Left ventricle myocardium inferior (tissue), 1 donor: ENCODE results near the gene TMTC1. TPM values are rescaled to one million over a fixed set of nuclear protein-coding genes. Genes with fewer than 3 reads are reported as not detected.

ENCODE experiments used
- DNase-seq: peaks from one replicate; pipeline ENCODE4 v3.0.0-alpha.2; 2020
- H3K27ac ChIP-seq: fragments of 200-600 bp; replicated peaks from 2 replicates; pipeline ENCODE4 v1.8.0; 2021
- H3K27me3 ChIP-seq: fragments of 200-600 bp; 2 replicates; pipeline ENCODE4 v1.8.0; 2021; ENCODE audit warnings: low read depth
- H3K36me3 ChIP-seq: fragments of 200-600 bp; 2 replicates; pipeline ENCODE4 v1.8.0; 2021
- H3K4me1 ChIP-seq: fragments of 200-600 bp; 2 replicates; pipeline ENCODE4 v1.8.0; 2021
- H3K4me3 ChIP-seq: fragments of 200-600 bp; 2 replicates; pipeline ENCODE4 v1.8.0; 2021; ENCODE audit warnings: mild to moderate bottlenecking, moderate library complexity
- H3K9me3 ChIP-seq: fragments of 200-600 bp; replicated peaks from 2 replicates; pipeline ENCODE4 v1.8.0; 2021
- intact Hi-C: fragments of 100-400 bp; cut with micrococcal nuclease; formaldehyde crosslinking; loops from one replicate; pipeline ENCODE4 v1.11.0; 2022
- total RNA-seq: library from RNA; stranded (reverse); fragmentation: NEBNext Ultra II Directional; extraction: Animal tissue kit (Norgen Biotek cat#: 25700); gene quantifications from one replicate; pipeline ENCODE4 v1.2.1, GENCODE V29; 2021
- TF ChIP-seq, protein P1 (sequence below): fragments of 200-600 bp; IDR thresholded peaks from 2 replicates; pipeline ENCODE4 v1.8.0; 2021; ENCODE audit warnings: antibody characterized with exemption, mild to moderate bottlenecking, borderline replicate concordance
- donor health status: DM: no; HTN: yes; CAD: no; lungs with severe emphysema.

TMTC1 gene
- total RNA-seq, 1 donor from 2014 or later, result 38.4 TPM

DNA sequence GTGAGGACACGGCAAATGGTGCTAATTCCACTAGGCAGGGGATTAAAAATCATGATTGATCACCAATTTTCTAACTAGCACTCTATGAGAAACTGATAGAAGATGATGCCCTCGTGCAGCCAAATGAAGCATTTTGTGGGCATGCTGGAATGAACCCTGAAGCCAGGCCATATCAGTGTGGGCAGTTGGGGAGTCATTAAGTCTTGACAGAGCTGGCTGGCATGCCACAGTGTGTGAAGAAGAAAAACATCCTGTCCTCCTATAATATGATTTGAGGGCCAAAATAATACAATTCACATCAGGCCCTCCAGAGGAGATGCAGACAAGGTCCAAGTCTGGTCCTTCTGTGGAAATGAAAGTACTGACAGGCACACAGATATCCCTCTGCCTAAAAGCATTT, 107.1 kb downstream of the TMTC1 start:
- Histone ChIP-seq H3K36me3 (no peaks in the 10 kb centered on the region), H3K4me1 (peaks cover 41% of the 10 kb centered on the region), H3K4me3 (no peak overlapping the region), H3K27me3 (no peaks in the 10 kb centered on the region), H3K9me3 (no peaks in the 10 kb centered on the region), H3K27ac (no peak overlapping the region)
- TF ChIP-seq, protein P1, sequence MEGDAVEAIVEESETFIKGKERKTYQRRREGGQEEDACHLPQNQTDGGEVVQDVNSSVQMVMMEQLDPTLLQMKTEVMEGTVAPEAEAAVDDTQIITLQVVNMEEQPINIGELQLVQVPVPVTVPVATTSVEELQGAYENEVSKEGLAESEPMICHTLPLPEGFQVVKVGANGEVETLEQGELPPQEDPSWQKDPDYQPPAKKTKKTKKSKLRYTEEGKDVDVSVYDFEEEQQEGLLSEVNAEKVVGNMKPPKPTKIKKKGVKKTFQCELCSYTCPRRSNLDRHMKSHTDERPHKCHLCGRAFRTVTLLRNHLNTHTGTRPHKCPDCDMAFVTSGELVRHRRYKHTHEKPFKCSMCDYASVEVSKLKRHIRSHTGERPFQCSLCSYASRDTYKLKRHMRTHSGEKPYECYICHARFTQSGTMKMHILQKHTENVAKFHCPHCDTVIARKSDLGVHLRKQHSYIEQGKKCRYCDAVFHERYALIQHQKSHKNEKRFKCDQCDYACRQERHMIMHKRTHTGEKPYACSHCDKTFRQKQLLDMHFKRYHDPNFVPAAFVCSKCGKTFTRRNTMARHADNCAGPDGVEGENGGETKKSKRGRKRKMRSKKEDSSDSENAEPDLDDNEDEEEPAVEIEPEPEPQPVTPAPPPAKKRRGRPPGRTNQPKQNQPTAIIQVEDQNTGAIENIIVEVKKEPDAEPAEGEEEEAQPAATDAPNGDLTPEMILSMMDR, result no peak
- intact Hi-C loops, result no loop called here
- DNase-seq, result no peak

DNA sequence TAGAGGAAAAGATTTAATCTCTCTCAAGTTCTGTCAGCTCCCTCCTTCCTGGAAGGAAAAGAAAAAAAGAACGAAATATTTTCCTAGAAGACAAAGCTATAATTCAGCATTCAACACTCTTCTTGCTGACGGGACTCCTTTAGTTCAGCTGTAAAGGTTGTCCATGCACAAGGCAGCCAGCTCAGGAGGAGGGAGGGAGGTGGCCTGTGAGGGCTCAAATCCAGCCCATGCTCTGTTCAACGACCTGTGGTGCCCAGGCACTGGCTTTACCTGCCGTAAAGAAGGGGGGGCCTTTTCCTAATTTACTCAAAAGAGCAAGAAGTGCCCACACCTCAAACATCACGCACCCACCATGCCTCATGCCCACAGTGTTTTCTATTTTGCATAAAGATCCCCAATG, 109.3 kb downstream of the TMTC1 start:
- H3K9me3 ChIP-seq, result no peaks in the 10 kb centered on the region
- H3K4me3 ChIP-seq, result no peak overlapping the region
- intact Hi-C loops, result no loop called here
- DNase-seq, result no peak
- H3K36me3 ChIP-seq, result no peaks in the 10 kb centered on the region
- no peaks in the 10 kb centered on the region for H3K27me3 ChIP-seq
- TF ChIP-seq, protein P1, result no peak
- H3K27ac ChIP-seq, result no peak overlapping the region
- peaks cover 41% of the 10 kb centered on the region for H3K4me1 ChIP-seq

DNA sequence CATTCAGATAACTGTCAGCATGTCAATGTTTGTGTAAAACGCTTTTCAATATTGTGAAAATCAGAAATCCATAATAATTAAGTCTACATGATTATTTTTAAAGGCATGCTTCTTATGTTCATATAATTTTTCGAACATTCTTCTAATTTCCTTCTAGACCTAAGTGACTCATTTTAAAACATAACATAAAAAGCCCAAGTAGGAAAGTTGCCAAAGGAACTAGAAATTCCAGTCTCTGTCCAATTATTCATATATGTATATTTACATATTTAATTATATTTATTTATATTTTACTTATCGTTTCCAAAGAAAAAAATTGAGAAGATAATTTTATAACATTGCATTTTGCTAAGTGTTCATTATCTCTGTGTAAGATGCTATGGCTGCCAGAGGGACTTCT, 110.4 kb downstream of the TMTC1 start:
- TF ChIP-seq, protein P1, result no peak
- Histone ChIP-seq H3K27ac (no peak overlapping the region), H3K9me3 (no peaks in the 10 kb centered on the region), H3K36me3 (no peaks in the 10 kb centered on the region), H3K4me1 (peaks cover 41% of the 10 kb centered on the region), H3K27me3 (no peaks in the 10 kb centered on the region), H3K4me3 (no peak overlapping the region)
- intact Hi-C loops, result no loop called here
- no peak for DNase-seq

DNA sequence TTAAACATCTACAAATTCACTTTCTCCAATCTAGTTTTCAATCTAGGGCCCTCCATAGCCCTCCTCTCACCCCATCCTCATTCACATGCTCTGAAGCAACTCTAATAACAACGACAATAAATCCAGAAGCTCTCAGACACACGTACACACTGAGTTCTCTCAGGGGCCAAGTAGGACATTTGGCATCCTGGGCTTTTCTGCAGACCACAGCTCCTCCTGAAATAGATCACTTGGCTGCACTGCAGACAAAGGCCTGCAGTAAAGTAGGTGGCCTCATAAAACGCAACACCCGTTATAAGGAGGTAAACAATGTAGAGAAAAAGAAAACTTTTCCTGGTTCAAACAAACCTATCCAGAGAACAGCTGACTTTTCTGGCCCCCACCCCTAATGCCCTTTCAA, 111.2 kb downstream of the TMTC1 start:
- Histone ChIP-seq H3K36me3 (no peaks in the 10 kb centered on the region), H3K27me3 (no peaks in the 10 kb centered on the region), H3K9me3 (no peaks in the 10 kb centered on the region), H3K27ac (no peak overlapping the region), H3K4me1 (peaks cover 41% of the 10 kb centered on the region), H3K4me3 (no peak overlapping the region)
- intact Hi-C loops, result no loop called here
- no peak for DNase-seq
- TF ChIP-seq, protein P1, result no peak

DNA sequence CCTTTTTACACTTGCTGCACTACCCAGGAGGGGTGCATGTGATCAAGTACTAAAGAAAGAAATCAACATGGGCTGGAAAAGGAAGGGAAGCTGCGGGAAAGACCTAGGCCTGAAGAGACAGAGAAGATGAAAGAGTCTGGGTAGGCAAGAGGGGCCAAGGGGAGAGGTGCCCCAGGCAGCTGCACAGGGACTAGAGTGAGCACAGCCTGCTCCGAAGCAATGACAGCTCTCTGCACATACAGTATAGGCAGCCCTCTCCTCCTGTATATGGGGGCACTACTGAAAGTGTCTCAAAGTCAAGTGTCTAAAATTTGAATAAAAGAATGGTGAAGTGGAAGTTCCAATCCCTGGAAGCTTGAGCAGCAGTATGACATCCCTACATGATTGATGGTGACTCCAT, 112.0 kb downstream of the TMTC1 start:
- Histone ChIP-seq H3K4me1 (peaks cover 36% of the 10 kb centered on the region), H3K4me3 (no peak overlapping the region), H3K36me3 (no peaks in the 10 kb centered on the region), H3K27me3 (no peaks in the 10 kb centered on the region), H3K9me3 (no peaks in the 10 kb centered on the region), H3K27ac (no peak overlapping the region)
- DNase-seq, result no peak
- TF ChIP-seq, protein P1, result no peak
- intact Hi-C loops, result no loop called here

DNA sequence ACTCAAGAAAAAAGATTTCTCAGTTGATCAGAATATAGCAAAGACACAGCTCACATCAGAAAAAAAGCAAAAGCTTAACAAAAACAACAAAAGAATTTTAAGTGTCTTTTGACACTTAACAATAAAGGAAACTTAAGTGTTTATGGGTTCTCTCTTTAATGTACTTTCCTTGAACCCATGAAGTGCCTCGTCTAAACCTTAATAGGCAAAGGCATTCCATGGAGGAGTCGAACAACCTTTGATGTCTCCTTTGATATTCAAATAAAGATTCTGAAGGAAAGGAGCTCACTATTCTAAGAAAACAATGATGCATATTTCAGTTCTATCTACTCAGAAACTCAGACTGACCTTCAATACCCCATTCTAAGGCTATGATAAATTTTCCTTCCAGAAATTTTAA, 116.7 kb downstream of the TMTC1 start:
- Histone ChIP-seq H3K9me3 (no peaks in the 10 kb centered on the region), H3K27ac (no peak overlapping the region), H3K4me1 (peaks cover 14% of the 10 kb centered on the region), H3K36me3 (no peaks in the 10 kb centered on the region), H3K27me3 (no peaks in the 10 kb centered on the region), H3K4me3 (no peak overlapping the region)
- TF ChIP-seq, protein P1, result no peak
- intact Hi-C loops, result no loop called here
- no peak for DNase-seq
